ENCODE measurements around the gene ARHGDIA.
"Not testable (repeated sequence)": the region's sequence is repeated elsewhere in the genome, so short reads cannot be mapped to it uniquely, and the experiment has no call there.

ARHGDIA gene

GRCh38 chr17:81870981-81871386 is at the start of gene ARHGDIA:
TSS of gene ARHGDIA (minus strand) at chr17:81871337. CDS start at chr17:81869930, 1,407 bp downstream.
- no peak for DNase-seq (ENCODE audit: low spot score)

GRCh38 chr17:81918832-81919545 is 47.9 kb upstream of the ARHGDIA start:
- DNase-seq (ENCODE audit: low spot score), result no peak

- not testable (repeated sequence) for DNase-seq (ENCODE audit: low spot score)
These were observed 47.2 kb upstream of the ARHGDIA start for GRCh38 chr17:81918333-81918669.

- DNase-seq (ENCODE audit: low spot score), result peak; percentile 57
These were observed 46.6 kb upstream of the ARHGDIA start, which contains the start of gene SIRT7 for GRCh38 chr17:81917565-81918332. TSS of gene SIRT7 (minus strand) at chr17:81918176. CDS start at chr17:81918131, 45 bp downstream.

- DNase-seq (ENCODE audit: low spot score), result no peak
These were observed 45.3 kb upstream of the ARHGDIA start for GRCh38 chr17:81916234-81917001.

GRCh38 chr17:81915331-81915730 is 44.2 kb upstream of the ARHGDIA start:
- no peak for DNase-seq (ENCODE audit: low spot score)

GRCh38 chr17:81914103-81914850 is 43.1 kb upstream of the ARHGDIA start:
- DNase-seq (ENCODE audit: low spot score), result no peak

GRCh38 chr17:81913394-81914102 is 42.4 kb upstream of the ARHGDIA start:
- no peak for DNase-seq (ENCODE audit: low spot score)

- no peak for DNase-seq (ENCODE audit: low spot score)
These were observed 41.5 kb upstream of the ARHGDIA start for GRCh38 chr17:81912441-81913309.

GRCh38 chr17:81911969-81912368 is 40.8 kb upstream of the ARHGDIA start:
- DNase-seq (ENCODE audit: low spot score), result no peak

GRCh38 chr17:81911277-81911961 is 40.3 kb upstream of the ARHGDIA start, which contains the start of gene PCYT2:
TSS of gene PCYT2 (minus strand) at chr17:81911399. CDS start at chr17:81911355, 44 bp downstream.
- DNase-seq (ENCODE audit: low spot score), result peak; percentile 60

GRCh38 chr17:81910840-81911276 is 39.7 kb upstream of the ARHGDIA start:
- no peak for DNase-seq (ENCODE audit: low spot score)

GRCh38 chr17:81909966-81910839 is 39.1 kb upstream of the ARHGDIA start:
- no peak for DNase-seq (ENCODE audit: low spot score)

- no peak for DNase-seq (ENCODE audit: low spot score)
These were observed 38.1 kb upstream of the ARHGDIA start for GRCh38 chr17:81909231-81909630.

- no peak for DNase-seq (ENCODE audit: low spot score)
These were observed 37.7 kb upstream of the ARHGDIA start for GRCh38 chr17:81908793-81909192.

GRCh38 chr17:81907219-81908145 is 36.3 kb upstream of the ARHGDIA start:
- DNase-seq (ENCODE audit: low spot score), result no peak

- no peak for DNase-seq (ENCODE audit: low spot score)
These were observed 35.5 kb upstream of the ARHGDIA start for GRCh38 chr17:81906476-81907218.

Data from kidney capillary endothelial cell (primary cell).